Neuronal stem cell (in vitro differentiated cells): ENCODE results near the gene SEPTIN5.

Experiments used
- DNase-seq: peaks from one replicate; pipeline ENCODE4 v3.0.0-alpha.2; 2013; ENCODE audit warnings: low spot score
- H2AFZ ChIP-seq: one replicate; pipeline ENCODE4 v1.6.1; 2013; ENCODE audit warnings: mild to moderate bottlenecking, low read length, inconsistent platforms
- H2AK5ac ChIP-seq: 2 replicates; pipeline ENCODE4 v1.6.1; 2013; ENCODE audit warnings: low read depth, mild to moderate bottlenecking, inconsistent platforms, low read length, moderate library complexity, mixed read lengths
- H2BK120ac ChIP-seq: 2 replicates; pipeline ENCODE4 v1.6.1; 2013; ENCODE audit warnings: low read depth, mild to moderate bottlenecking, inconsistent platforms, low read length, moderate library complexity, mixed read lengths
- H2BK12ac ChIP-seq: one replicate; pipeline ENCODE4 v1.6.1; 2013; ENCODE audit warnings: low read length, inconsistent platforms
- H2BK15ac ChIP-seq: 2 replicates; pipeline ENCODE4 v1.6.1; 2013; ENCODE audit warnings: mild to moderate bottlenecking, low read length, inconsistent platforms, mixed read lengths
- H2BK5ac ChIP-seq: one replicate; pipeline ENCODE4 v1.6.1; 2013; ENCODE audit warnings: inconsistent platforms, mild to moderate bottlenecking, low read length, moderate library complexity
- H3K14ac ChIP-seq: one replicate; pipeline ENCODE4 v1.6.1; 2013; ENCODE audit warnings: low read length, inconsistent platforms
- H3K18ac ChIP-seq: 2 replicates; pipeline ENCODE4 v1.6.1; 2013; ENCODE audit warnings: low read length, inconsistent platforms
- H3K23ac ChIP-seq: 2 replicates; pipeline ENCODE4 v1.6.1; 2013; ENCODE audit warnings: low read depth, mild to moderate bottlenecking, mixed read lengths, low read length, inconsistent platforms; ENCODE audit not compliant: poor library complexity
- H3K27ac ChIP-seq: replicated peaks from 3 replicates; pipeline ENCODE4 v1.5.1; 2013; ENCODE audit warnings: low read length, inconsistent platforms
- H3K27me3 ChIP-seq, 3 experiments: 2 replicates each; pipeline ENCODE4 v1.6.1; 2013; ENCODE audit warnings: low read length in 3 of 3, mild to moderate bottlenecking in 2 of 3, inconsistent platforms in 1 of 3, low read depth in 1 of 3, mixed read lengths in 1 of 3, moderate library complexity in 1 of 3; ENCODE audit not compliant: control insufficient read depth in 3 of 3, insufficient read depth in 3 of 3
- H3K36me3 ChIP-seq, 2 donors: replicated peaks in 1 of 2; 2 replicates each; pipeline ENCODE4 v1.6.1; 2013; ENCODE audit warnings: low read length in 2 of 2; ENCODE audit not compliant: control insufficient read depth in 2 of 2, insufficient read depth in 2 of 2
- H3K4ac ChIP-seq: 2 replicates; pipeline ENCODE4 v1.6.1; 2013; ENCODE audit warnings: inconsistent platforms, mild to moderate bottlenecking, low read length, moderate library complexity
- H3K4me1 ChIP-seq, 2 donors: 1 replicate in 1 of 2; 2 replicates in 1 of 2; pipeline ENCODE4 v1.6.1; 2013; ENCODE audit warnings: low read length in 2 of 2, low read depth in 1 of 2; ENCODE audit not compliant: control insufficient read depth in 2 of 2, insufficient read depth in 1 of 2
- H3K4me2 ChIP-seq: one replicate; pipeline ENCODE4 v1.6.1; 2013; ENCODE audit warnings: mild to moderate bottlenecking, low read length, inconsistent platforms; ENCODE audit not compliant: insufficient read depth, poor library complexity, severe bottlenecking
- H3K4me3 ChIP-seq, 2 donors: 2 replicates each; pipeline ENCODE4 v1.5.1; 2013; ENCODE audit warnings: low read length in 2 of 2, mild to moderate bottlenecking in 2 of 2, inconsistent platforms in 1 of 2, moderate library complexity in 1 of 2
- H3K79me1 ChIP-seq: one replicate; pipeline ENCODE4 v1.6.1; 2013; ENCODE audit warnings: low read depth, mild to moderate bottlenecking, inconsistent platforms, low read length, moderate library complexity
- H3K9ac ChIP-seq: one replicate; pipeline ENCODE4 v1.6.1; 2013; ENCODE audit warnings: mild to moderate bottlenecking, low read depth, low read length, inconsistent platforms; ENCODE audit not compliant: poor library complexity
- H3K9me3 ChIP-seq, 2 donors: replicated peaks in 1 of 2; 2 replicates each; pipeline versions ENCODE3 to v1.6.1; 2013; ENCODE audit warnings: low read length in 2 of 2, mild to moderate bottlenecking in 2 of 2, inconsistent platforms in 1 of 2, low read depth in 1 of 2, mixed read lengths in 1 of 2, moderate library complexity in 1 of 2; ENCODE audit not compliant: control insufficient read depth in 2 of 2, insufficient read depth in 1 of 2
- H4K8ac ChIP-seq: one replicate; pipeline ENCODE4 v1.6.1; 2013; ENCODE audit warnings: low read depth, mild to moderate bottlenecking, inconsistent platforms, low read length, moderate library complexity
- H4K91ac ChIP-seq: one replicate; pipeline ENCODE4 v1.6.1; 2013; ENCODE audit warnings: low read length, low read depth, mild to moderate bottlenecking, inconsistent platforms; ENCODE audit not compliant: poor library complexity
- WGBS, 2 donors: extraction: QIAGEN DNeasy Blood & Tissue Kit; methylation state at CpG; one replicate each; pipeline ENCODE4 v1.1.7; 2013; ENCODE audit warnings: missing lambda C conversion rate in 2 of 2, mixed read lengths in 1 of 2; ENCODE audit not compliant: insufficient read length in 2 of 2, insufficient replicate concordance in 1 of 2; ENCODE audit errors: extremely low coverage in 2 of 2; 5-methylcytosine and 5-hydroxymethylcytosine counted together

Gene SEPTIN5

GRCh38 chr22:19735665-19736510 lies 21.6 kb downstream of the SEPTIN5 start:
- H2BK12ac ChIP-seq: no peak overlapping the region
- no peak overlapping the region for H4K8ac ChIP-seq
- peaks cover 16 to 19% of the 10 kb centered on the region in 2 donors for H3K4me1 ChIP-seq
- H3K18ac ChIP-seq: peak overlapping the region; percentile 62
- H3K4ac ChIP-seq: peak overlapping the region; percentile 13
- no peak overlapping the region for H4K91ac ChIP-seq
- H3K4me2 ChIP-seq: no peak overlapping the region
- H2BK15ac ChIP-seq: no peak overlapping the region
- H2AFZ ChIP-seq: peak overlapping the region; percentile 40
- H3K36me3 ChIP-seq: no peaks in the 10 kb centered on the region
- H3K9me3 ChIP-seq: no peaks in the 10 kb centered on the region
- no peak overlapping the region for H3K14ac ChIP-seq
- H3K9ac ChIP-seq: peak overlapping the region; percentile 45
- H3K27me3 ChIP-seq: peaks cover 0 to 51% (median 0%) of the 10 kb centered on the region in 3 experiments
- no peaks in the 10 kb centered on the region for H3K79me1 ChIP-seq
- DNase-seq: no peak
- H2BK5ac ChIP-seq: no peak overlapping the region
- WGBS, 2 donors: no CpG with 5 or more reads among the region's 21 CpGs
- no peak overlapping the region for H3K27ac ChIP-seq
- H2BK120ac ChIP-seq: no peak overlapping the region
- H3K23ac ChIP-seq: peak overlapping the region; percentile 70
- peak overlapping the region; percentile 88 for H2AK5ac ChIP-seq
- no peak overlapping the region for H3K4me3 ChIP-seq

- Histone ChIP-seq H3K36me3 (no peaks in the 10 kb centered on the region), H3K23ac (peak overlapping the region; percentile 94), H3K9me3 (no peaks in the 10 kb centered on the region), H3K79me1 (peaks cover 1% of the 10 kb centered on the region), H3K27ac (no peak overlapping the region), H3K4me3 (no peak overlapping the region), H2AK5ac (peak overlapping the region; percentile 82), H3K14ac (no peak overlapping the region), H3K9ac (peak overlapping the region; percentile 66), H3K4ac (no peak overlapping the region), H3K4me2 (no peak overlapping the region), H2BK120ac (peak overlapping the region; percentile 28), H2BK5ac (no peak overlapping the region), H3K18ac (peak overlapping the region; percentile 67), H3K4me1 (peaks cover 16 to 19% of the 10 kb centered on the region in 2 donors), H3K27me3 (peaks cover 0 to 63% (median 1%) of the 10 kb centered on the region in 3 experiments), H4K91ac (no peak overlapping the region), H4K8ac (peak overlapping the region; percentile 56), H2BK12ac (peak overlapping the region; percentile 42), H2BK15ac (peak overlapping the region; percentile 91), H2AFZ (peak overlapping the region; percentile 61)
- WGBS, 2 donors: no CpG with 5 or more reads among the region's 17 CpGs
- DNase-seq: no peak
Observed at GRCh38 chr22:19737846-19738663, 23.8 kb downstream of the SEPTIN5 start.

- Histone ChIP-seq H2BK15ac (peak overlapping the region; percentile 91), H3K27me3 (peaks cover 0 to 62% (median 1%) of the 10 kb centered on the region in 3 experiments), H2BK120ac (peak overlapping the region; percentile 24), H2AK5ac (peak overlapping the region; percentile 82), H4K8ac (peak overlapping the region; percentile 56), H2AFZ (peak overlapping the region; percentile 45), H3K79me1 (peaks cover 1% of the 10 kb centered on the region), H3K4me3 (no peak overlapping the region), H3K4ac (no peak overlapping the region), H3K18ac (peak overlapping the region; percentile 83), H2BK12ac (peak overlapping the region; percentile 42), H3K27ac (no peak overlapping the region), H4K91ac (no peak overlapping the region), H3K4me1 (peaks cover 16 to 19% of the 10 kb centered on the region in 2 donors), H3K4me2 (no peak overlapping the region), H3K36me3 (no peaks in the 10 kb centered on the region), H3K23ac (peak overlapping the region; percentile 94), H3K14ac (peak overlapping the region; percentile 64), H3K9ac (peak overlapping the region; percentile 66), H2BK5ac (peak overlapping the region; percentile 7), H3K9me3 (no peaks in the 10 kb centered on the region)
- no peak for DNase-seq
- no CpG with 5 or more reads among the region's 31 CpGs for WGBS, 2 donors
Observed at GRCh38 chr22:19738664-19739447, 24.6 kb downstream of the SEPTIN5 start.
